ENCODE measurements around the gene VSIG1.

- TF ChIP-seq CTCF (IDR thresholded peaks at IDR 0.05; ENCODE audit: poor library complexity, severe bottlenecking) (no peak), POLR2AphosphoS5 (IDR thresholded peaks at IDR 0.05) (no peak), EP300 (conservative IDR thresholded peaks at IDR 0.05; ENCODE audit: poor library complexity, severe bottlenecking) (no peak), EZH2 (IDR thresholded peaks at IDR 0.05; ENCODE audit: borderline replicate concordance, insufficient read depth, low read length, poor library complexity, severe bottlenecking) (no peak), SMC3 (conservative IDR thresholded peaks at IDR 0.05; ENCODE audit: poor library complexity) (no peak), TAF1 (IDR thresholded peaks at IDR 0.05; ENCODE audit: low read depth) (no peak), RAD21 (conservative IDR thresholded peaks at IDR 0.05) (no peak), REST (IDR thresholded peaks at IDR 0.05; ENCODE audit: borderline replicate concordance) (no peak)
Measured at GRCh38 chrX:108000751-108001150, 44.1 kb upstream of the VSIG1 start.

Measured in neural cell (in vitro differentiated cells).